ENCODE measurements around the gene API5.

DNA sequence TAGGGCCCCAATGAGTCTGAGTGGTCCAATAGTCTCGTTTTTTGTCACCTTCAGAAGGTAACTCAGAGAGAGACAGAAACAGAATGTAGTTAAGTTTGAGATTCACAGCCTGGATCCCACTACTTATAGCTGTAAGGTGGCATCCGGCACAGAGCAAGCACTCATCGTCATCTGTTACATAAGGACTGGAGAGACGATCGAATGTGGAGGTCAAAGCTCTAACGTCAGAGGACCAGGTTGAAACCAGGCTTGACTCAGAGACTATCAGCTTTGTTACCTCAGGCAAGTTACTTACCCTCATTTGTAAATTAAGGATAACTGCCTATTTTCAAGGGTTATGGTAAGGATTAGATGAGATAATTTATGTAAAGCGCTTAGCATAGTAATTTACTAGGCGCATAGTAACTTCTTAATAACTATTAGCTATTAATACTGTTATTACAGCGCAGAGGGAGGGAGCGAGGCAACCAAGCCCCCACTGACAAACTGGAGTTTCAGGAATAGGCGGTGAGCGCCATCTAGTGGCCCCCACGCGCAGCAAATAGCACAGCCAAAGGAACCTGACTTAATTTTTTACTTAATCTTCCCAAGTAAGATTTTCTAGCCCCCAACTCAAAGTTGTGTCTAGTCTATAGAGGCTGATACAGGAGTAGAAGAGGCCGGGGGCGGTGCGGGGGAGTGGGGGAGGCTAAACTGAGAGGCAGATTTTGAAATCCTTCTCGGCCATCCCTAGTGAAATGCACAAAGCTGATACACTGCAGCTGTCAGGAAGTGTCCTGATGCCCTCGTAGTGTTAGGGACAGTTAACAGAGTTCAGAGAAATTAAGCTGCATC lies 29.0 kb upstream of the API5 start:
- TF ChIP-seq CTCF (IDR thresholded peaks at IDR 0.05) (peak; percentile 57 to 94 (median 82)), EP300 (IDR thresholded peaks at IDR 0.05) (no peak)
